Hypothalamus (tissue), 51 donors: ENCODE measurements around the gene ORC5.

Source experiments
- DNase-seq, 51 donors: peaks; one replicate each; lab custom pipeline; 2025; lab: John Stamatoyannopoulos, UW

Gene ORC5

DNA sequence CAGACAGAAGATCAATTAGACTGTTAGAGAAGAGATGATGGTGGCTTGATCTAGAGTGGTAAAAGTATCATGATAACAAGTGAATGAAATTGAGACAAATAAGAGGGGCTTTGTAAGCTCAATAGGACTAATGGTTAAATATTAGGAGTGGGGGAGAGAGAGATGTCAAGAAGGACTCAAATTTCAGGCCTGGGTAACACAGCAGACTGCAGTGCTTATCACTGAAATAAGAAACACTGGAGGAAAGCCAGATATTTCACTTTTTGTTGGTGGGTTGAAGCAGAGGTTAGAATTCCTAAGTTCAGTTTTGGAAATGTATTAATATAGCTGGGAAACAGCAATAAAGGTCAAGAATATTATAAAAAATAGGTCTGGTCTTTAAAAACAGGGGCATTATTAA, 74.6 kb downstream of the ORC5 start:
- no peak for DNase-seq

DNA sequence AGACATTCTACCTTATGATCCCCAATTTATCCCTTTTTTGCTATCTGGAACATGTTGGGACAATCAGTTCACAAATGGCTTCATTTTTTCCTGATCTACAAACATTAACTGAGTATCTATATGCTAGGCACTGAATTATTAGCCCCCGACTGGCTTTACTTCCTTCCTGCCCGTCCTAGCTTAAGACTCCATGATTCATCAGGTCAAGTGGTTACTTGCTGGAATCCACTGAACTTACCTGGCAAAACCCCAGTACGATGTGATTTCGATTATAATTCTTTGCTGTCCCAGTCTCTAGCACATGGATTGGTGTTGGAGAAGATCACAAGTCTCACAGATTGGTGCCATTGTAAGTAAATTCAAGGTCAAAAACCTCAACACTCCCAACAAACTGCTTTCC, 77.1 kb downstream of the ORC5 start:
- no peak for DNase-seq

DNA sequence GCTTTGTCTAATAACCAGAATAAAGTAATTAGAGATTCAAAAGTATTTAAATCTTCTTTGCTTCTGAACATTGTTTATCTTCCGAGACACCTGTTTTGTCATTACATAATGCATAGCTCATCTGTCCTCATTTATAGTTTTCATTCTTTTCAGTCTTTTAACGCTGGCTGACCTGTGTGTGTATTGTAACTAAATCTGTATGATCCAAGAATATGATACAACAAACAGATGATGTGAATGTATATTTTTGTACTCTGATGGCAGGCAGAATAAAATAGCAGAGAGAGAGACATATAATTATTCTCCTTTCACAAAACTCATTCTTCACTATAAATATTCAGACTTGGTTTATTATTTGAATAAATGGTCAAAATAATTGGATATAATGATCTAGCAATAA, 80.6 kb downstream of the ORC5 start:
- no peak for DNase-seq

- DNase-seq: no peak
These were observed 81.4 kb downstream of the ORC5 start for GRCh38 chr7:104126411-104126841.

- DNase-seq: no peak
These were observed 82.8 kb downstream of the ORC5 start for GRCh38 chr7:104124893-104125477.

DNA sequence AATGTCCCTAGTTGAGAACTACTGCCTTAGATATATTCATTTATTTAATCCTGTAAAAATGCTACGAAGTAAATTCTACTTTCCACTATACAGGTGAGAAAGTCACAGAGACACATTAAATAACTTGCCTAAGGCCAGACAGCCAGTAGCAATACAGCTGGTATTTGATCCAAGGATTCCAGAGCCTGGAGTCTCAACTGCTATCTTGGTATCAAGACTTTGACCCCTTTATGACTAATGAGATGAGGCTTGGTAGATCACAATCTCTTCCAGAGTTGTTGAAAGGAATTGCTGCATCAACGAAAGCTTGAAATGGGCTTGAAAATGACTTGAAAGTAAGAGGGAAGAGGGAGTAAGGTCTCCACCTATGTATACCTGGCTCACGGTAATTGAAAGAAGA, 83.3 kb downstream of the ORC5 start:
- DNase-seq: no peak

DNA sequence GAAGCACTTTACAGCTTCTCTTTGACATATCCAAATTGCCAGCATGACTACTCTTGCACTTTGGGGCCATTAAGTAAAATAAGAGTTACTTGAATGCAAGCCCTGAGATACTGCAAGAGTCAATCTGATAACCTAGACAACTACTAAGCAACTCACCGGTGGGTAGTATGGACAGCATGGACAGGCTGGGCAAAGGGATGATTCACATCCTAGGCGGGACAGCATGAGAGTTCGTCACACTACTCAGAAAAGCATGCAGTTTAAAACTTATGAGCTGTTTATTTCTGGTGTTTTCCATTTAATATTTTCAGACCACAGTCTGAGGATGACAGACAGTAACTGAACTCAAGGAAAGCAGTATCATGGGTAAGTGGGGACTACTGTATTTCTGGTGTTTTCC, 84.0 kb downstream of the ORC5 start:
- DNase-seq: no peak

DNA sequence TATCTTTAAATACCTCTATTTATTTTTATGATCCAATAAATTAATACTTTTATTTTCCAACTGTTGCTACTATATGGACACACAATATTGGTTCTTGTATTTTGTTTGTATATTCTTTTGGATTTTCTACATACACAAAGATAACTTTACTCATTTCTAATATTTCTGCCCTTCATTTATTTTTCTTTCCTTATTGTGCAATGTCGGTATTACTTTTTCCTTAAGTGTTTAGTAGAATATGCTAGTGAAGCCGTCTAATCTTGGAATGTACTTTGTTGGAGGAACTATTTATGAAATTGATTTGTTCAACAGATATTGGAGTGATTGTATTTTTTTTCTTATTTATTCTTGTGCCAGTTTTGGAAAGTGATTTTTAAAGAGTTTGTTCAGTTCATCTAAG, 94.0 kb downstream of the ORC5 start:
- no peak for DNase-seq

GRCh38 chr7:104112623-104113022, 95.2 kb downstream of the ORC5 start:
- no peak for DNase-seq

GRCh38 chr7:104111271-104111670, 96.5 kb downstream of the ORC5 start:
- no peak for DNase-seq

GRCh38 chr7:104106108-104106905, 101.5 kb downstream of the ORC5 start:
- DNase-seq: no peak

- DNase-seq: no peak
These were observed 108.9 kb downstream of the ORC5 start for GRCh38 chr7:104098890-104099289.

DNA sequence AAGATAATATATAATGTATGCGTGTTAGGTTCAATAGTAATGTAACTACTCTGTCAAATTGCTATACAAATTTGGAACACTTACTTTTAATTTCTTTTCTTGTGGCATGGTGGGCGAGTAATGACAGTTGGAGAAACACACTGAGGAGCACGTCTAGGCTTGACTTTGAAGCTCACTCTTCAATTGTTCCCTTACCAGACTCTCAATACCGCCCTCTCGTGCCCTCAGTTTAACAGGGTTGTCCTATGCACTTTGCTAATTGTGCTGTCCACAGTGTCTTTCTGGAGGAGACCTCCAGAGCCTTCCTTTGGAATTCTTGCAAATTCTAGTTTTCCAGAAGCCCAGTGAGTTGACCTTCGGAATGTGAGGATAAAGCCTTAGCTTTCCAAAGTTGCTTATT, 111.1 kb downstream of the ORC5 start:
- no peak for DNase-seq

DNA sequence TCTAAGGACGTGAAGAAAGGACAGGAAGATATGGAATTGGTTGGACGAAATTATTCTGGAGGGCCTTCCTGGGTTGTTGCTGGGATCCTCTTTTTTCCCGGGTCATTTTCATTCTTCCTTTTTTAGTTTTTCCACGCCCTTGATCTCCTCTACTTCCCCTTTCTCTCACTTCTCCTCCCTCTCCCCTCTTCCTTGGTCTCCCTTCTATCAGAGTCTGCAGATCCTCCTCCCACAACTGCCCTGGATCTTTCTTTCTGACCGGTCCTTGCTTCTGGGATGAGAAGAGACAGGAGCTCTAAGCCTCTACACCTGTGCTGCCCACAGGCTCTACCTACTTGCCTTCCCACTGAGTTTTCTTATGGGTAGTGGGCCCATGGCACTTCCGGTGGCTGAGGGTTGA, 114.7 kb downstream of the ORC5 start:
- DNase-seq: no peak

- no peak for DNase-seq
These were observed 116.6 kb downstream of the ORC5 start for GRCh38 chr7:104091242-104091641.

DNA sequence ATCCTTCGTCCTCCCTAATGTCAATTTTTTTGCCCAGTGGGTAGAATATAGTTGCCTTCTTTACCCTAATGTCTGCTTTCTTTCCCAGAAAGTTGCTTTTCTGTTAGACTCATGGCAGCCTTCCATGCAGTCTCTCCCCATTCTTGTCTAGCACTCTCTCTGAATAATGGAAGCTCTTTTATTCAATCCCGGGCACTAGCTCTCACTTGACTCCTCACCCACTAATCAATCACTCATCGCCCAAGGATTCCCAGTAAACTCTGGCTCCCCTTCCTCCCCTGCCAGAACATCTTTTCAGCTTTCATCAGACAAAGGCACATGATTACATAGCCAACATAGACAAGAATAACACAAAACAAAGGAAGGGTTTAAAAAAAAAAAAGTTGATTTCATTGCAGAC, 118.2 kb downstream of the ORC5 start:
- DNase-seq: peak in 2 of 51 donors; percentile 0 to 11

DNA sequence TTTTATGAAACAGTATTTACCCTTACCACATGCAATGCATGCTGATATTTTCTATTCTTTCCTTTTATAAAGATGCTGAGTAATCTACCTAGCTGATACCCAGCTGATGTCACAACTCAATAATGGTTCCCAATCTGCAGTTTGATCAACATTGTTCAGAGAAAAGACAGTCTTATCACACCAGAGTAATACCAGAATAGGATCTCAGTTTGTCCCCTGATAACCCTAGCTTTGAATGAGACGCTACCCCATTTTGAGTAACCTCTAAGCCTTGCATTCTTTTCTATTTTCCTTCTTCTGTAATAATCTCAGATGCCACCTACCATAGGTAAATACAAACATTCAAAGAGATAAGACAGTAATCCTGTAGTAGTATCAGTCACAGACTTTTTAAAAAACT, 118.8 kb downstream of the ORC5 start:
- DNase-seq: no peak
